NCI-H2227 treated with DMSO at 0.1 percent for 48 hours (cell line): ENCODE results near the gene ZFAND2A.
"Not testable (repeated sequence)": the region's sequence is repeated elsewhere in the genome, so short reads cannot be mapped to it uniquely, and the experiment has no call there.

Experiments used
- DNase-seq: peaks from one replicate; lab custom pipeline; 2025; lab: John Stamatoyannopoulos, UW

The ZFAND2A gene

GRCh38 chr7:1159891-1160669 lies at the start of gene ZFAND2A:
TSS of gene ZFAND2A (minus strand) at chr7:1160196. CDS start at chr7:1158212, 1,984 bp downstream.
- DNase-seq = peak; percentile 94

GRCh38 chr7:1209097-1209496 lies 49.1 kb upstream of the ZFAND2A start:
- no peak for DNase-seq

GRCh38 chr7:1205742-1206141 lies 45.7 kb upstream of the ZFAND2A start:
- not testable (repeated sequence) for DNase-seq

GRCh38 chr7:1204460-1205140 lies 44.6 kb upstream of the ZFAND2A start:
- DNase-seq = no peak

- not testable (repeated sequence) for DNase-seq
Measured at GRCh38 chr7:1202914-1203313, 42.9 kb upstream of the ZFAND2A start.

- no peak for DNase-seq
Measured at GRCh38 chr7:1201916-1202315, 41.9 kb upstream of the ZFAND2A start.

GRCh38 chr7:1200045-1200444 lies 40.0 kb upstream of the ZFAND2A start:
- DNase-seq = no peak

- no peak for DNase-seq
Measured at GRCh38 chr7:1197997-1198625, 38.1 kb upstream of the ZFAND2A start.

GRCh38 chr7:1196950-1197349 lies 37.0 kb upstream of the ZFAND2A start:
- no peak for DNase-seq

- not testable (repeated sequence) for DNase-seq
Measured at GRCh38 chr7:1196441-1196840, 36.4 kb upstream of the ZFAND2A start.

- DNase-seq = no peak
Measured at GRCh38 chr7:1193593-1194424, 33.8 kb upstream of the ZFAND2A start.

- no peak for DNase-seq
Measured at GRCh38 chr7:1192171-1192676, 32.2 kb upstream of the ZFAND2A start.

GRCh38 chr7:1189986-1190772 lies 30.2 kb upstream of the ZFAND2A start:
- DNase-seq = no peak

GRCh38 chr7:1188720-1189294 lies 28.8 kb upstream of the ZFAND2A start:
- DNase-seq = no peak

GRCh38 chr7:1187127-1187526 lies 27.1 kb upstream of the ZFAND2A start:
- DNase-seq = no peak

- DNase-seq = no peak
Measured at GRCh38 chr7:1181640-1182039, 21.6 kb upstream of the ZFAND2A start.

GRCh38 chr7:1181031-1181430 lies 21.0 kb upstream of the ZFAND2A start:
- no peak for DNase-seq

- no peak for DNase-seq
Measured at GRCh38 chr7:1176891-1177373, 16.9 kb upstream of the ZFAND2A start.

- DNase-seq = no peak
Measured at GRCh38 chr7:1175967-1176851, 16.2 kb upstream of the ZFAND2A start.

GRCh38 chr7:1175597-1175966 lies 15.6 kb upstream of the ZFAND2A start:
- DNase-seq = no peak
